T-helper 22 cell (primary cell): Measurements from ENCODE around the gene IL1RAPL1.

Source experiments
- DNase-seq: peaks from one replicate; pipeline ENCODE4 v3.0.0-alpha.2; 2020; ENCODE audit warnings: low read depth

IL1RAPL1 gene

DNA sequence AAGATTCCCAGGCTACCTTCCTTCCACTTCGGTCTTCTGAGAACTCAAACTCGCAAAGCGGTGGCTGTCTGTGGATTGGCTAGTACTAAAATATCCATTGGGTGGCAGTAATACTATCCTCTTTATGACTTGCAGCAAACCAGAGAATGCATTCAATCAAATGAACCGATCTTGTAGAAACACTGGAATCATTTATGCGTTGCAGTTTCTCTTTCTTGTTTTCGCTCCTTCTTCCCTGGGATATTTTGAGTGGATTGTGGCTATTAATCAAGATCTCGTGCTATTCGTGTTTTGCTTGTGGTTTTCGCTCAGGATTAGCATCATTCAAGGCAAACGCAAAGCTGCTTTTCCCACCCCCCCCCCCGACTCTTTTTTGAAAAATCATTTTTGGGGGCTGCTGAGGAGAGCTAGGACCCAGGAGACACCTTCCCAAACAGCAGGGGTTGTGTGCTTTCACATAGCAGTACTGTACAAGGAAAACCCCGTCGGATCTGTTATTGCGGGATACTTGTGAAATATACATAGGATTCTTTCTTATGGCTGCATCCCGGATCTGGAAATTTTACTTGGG lies at the start of gene IL1RAPL1:
IL1RAPL1 (plus strand) TSS at position 466 of the 571 bp plus-strand sequence.
- no peak for DNase-seq

DNA sequence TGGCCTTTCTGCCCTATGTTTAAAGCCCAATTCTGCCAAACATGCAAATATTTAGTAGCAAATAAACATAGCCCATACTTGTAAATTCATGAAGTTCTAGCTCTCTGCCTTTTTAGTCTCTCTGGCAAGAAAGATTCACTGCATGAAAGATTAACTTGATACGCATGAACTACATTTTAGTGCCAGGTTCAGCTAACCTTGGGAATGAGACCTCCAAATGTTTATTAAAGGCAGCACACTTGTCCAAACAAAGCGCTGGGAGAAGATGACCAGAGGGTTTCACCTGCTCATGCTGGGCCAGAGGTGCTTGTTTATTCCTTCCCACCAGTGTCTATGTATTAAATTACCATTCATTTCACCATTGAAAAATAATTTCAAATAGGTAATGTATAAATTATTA lies 44.5 kb upstream of the IL1RAPL1 start:
- DNase-seq, result no peak

DNA sequence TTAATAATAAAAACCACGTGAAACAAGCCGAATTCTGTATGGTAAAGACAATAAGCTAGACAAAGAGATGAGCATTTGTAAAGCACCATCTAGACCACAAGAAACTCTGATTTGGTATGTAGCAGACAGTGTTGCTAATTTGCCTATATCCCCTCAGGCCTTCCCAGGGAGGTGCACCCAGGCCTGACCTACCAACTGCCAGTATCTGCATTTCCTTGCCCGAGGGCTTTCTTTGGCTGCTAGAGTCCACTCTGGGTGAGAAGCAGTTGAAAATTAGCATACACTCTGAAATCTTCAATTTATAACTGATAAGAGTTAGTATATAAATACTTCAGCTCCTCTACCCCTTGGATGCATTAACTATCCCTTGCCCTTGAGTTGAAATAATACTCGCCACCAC lies 37.4 kb upstream of the IL1RAPL1 start:
- DNase-seq, result no peak

DNA sequence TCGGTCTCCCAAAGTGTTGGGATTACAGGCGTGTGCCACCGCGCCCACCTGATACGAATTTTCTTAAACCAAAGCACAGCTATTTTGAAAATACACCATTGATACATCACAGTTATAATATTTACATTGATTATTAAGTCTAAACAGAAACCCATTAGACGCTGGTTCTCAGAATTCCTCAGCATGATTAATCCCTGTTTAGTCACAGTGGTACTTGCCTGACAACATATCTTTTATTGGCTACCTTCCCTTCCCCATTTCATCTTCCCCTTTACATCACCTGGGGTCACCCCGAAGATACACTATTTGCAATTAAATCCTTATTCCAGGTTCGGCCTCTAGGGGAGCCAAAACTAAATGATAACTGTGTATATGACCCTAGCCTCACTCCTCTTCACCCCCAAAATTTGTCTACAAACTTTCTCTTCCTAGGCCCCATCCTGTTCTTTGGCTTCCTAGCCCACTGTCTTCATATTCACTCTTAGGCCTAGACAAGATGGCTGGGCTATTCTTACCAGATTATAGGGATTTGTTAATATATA lies 36.8 kb upstream of the IL1RAPL1 start:
- DNase-seq, result no peak

DNA sequence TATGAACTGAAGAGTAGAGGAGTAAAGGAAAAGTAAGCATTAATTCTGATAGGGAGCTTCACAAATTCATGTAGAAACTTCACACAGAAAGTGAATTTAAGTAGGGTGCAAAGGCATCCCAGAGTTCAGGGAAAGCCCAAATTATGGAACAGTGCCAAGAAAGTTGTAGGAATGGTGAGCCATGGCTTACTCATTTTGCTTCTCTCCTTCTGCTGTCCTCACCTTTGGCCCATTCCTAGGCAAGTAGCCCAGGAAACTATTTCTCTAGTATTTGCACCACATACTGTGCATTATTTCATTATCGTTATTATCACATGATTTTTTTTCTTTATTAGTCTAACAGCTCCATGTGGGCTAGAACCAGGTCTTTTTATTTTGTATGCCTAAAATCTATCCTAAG lies 34.9 kb upstream of the IL1RAPL1 start:
- DNase-seq, result no peak

DNA sequence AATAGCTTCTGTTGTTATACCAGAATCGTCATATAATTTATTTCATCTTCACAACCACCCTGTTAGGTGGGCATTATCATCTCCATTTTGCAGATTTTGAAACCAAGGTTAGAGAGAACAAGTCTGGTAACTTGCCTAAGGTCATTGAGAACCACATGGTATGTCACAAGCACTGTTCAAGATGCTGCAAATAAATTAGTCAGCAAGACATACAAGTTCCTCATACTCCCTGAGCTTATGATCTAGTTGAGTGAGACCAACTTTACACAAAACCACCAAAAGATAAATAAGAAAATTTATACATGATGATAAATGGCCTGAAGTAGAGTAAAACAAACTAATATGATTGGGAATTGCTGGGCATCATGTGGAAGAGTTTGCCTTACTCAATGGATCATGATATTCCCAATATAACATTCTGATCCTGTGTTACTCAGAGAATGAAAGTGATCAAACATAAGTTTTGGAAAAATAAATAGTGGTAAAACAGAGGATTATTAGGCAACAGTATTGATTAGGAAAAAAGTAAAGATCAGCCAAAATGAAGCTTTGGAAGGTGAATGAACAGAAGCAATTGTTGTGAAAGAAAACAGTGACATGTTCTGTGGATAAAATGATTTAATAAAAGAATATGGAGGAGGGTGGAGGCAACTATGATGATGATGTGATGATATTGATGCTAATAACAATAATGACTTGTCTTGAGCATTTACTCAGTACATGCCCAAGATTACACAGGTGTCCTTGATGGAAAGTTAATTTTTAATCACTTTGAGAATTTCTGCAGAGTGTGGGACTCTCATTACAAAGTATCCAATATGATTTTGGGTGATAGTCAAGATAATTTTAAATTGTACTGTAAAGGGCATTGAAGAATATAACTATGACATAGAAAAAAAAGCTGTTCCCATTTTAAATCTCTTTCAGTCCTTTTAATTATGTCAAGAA lies 34.1 kb upstream of the IL1RAPL1 start:
- DNase-seq, result no peak

DNA sequence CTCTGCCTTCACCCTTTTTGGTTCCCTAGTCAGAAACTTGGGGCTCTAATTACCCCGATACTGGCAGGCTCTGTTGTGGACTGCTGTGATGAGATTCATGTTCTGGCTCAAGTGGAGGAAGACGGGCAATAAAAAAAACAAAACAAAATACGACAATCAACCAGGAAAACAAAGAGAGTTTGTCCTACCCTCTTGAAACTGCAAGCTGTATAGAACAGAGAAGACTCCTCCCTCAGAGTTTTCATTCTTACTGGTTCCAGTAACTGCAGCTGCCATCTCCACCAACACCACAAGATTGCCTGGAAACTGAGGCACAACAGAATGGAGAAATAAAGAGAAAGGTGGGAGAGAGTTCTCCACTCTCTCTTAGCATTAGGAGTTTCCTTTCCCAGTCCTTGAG lies 11.1 kb upstream of the IL1RAPL1 start:
- DNase-seq, result no peak

DNA sequence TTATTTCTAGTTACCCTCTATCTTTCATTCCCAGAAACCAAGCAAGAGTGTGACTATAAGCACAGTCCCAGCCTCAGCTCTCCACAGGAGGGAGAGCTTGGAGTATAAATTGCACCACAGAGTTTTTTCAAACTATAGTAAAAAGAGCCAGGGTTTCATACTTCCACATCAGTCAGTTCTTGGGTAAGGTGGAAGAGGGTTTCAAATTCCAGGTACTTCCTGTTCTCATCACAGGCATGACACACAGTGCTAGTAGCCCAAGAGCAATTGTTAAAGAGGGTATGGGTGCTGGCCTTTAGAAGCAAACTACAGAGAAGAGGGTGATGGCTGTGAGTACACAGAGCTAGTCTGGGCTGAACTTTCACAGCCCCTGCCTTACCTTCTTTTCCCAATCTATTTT lies 5.7 kb upstream of the IL1RAPL1 start:
- no peak for DNase-seq

DNA sequence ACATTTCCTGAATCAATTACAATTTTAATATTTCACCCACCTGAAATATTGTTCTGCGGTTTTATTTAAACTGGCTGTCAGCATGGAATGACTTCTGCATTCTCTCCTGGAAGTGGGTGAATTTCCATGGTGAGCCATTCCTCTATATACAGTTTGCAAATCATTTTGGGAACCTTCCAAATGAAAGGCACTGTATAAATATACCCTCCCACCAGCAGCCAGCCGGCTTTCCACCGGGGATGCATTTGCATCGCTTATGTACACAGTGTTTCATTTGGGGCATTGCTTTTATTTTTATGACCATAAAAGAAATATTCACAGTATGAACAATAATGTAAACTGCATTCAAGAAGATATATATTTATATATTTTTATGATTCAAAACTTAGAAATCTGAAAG lies 4.7 kb upstream of the IL1RAPL1 start:
- DNase-seq, result no peak

DNA sequence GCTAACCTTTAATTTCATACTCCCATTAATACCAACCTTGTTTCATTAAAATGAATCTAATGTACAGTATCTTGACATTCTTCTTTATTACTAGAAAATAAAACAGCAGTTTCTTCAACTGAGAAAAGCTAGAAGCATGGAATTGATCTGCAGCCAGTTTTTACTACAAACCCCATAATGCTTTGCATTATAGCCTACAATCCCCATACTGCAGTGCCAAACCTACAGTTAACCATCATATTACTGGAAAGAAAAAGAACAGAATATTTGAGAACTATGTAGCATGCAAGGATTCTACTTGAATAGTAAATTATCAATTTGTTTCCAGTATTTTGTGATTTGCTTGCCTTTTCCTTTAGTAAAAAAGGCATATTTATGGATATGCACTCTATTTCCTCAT lies 3.2 kb upstream of the IL1RAPL1 start:
- DNase-seq, result no peak

DNA sequence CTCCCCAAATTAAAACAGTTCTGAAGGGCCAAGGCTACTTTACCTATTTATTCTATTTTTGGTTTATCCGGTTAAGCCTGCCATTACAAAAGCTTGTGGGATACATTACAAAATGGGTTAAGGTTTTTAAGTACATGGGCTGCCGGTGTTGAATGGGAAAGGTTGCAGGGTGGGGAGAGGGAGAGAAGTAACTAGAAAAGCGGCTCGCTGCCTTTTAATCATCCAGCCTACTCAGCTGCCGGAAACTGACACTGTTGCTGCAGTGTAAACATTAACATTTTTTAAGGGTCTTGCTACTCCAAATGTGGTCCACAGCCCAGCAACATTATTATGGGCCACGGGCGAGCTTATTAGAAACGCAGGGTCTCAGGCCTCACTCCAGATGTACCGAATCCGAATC lies 1.5 kb upstream of the IL1RAPL1 start:
- DNase-seq, result no peak

DNA sequence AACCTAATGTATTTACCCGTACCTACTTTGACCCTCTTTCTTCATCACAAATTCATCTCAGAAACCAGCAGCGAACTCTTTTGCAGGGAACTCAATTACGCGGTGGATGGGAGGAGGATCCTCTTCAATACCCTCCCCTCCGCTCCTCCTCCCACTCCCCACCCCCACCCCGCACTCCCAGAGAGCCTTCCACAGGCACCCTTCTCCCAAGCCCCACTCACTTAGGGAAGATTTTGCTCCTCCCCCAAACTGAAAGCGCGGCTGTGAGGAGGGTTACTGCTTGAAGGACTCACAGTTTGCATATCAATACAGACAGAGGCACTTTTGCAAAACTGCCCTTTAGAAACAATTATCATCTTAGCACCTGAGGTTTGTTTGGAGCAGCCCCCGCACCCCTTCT lies 960 bp upstream of the IL1RAPL1 start:
- no peak for DNase-seq

DNA sequence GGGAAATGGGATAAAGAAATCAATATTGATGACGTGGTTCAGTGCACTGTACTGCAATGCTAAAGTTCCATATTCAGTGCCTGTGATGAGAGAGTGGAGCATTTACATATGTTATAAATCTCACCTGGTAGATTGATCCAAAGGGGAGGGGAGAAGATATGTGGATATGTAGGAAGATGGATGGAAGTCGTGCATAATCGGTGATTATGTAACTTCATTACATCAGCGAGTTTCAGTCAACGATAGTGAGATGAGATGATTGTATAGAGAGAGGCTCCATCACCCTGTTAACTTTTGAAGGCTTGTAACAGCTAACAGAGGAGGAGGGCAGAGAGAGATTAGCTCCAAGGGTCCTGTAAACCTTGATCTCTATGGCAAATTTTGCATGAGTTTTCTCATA lies 1.8 kb downstream of the IL1RAPL1 start:
- DNase-seq, result no peak

DNA sequence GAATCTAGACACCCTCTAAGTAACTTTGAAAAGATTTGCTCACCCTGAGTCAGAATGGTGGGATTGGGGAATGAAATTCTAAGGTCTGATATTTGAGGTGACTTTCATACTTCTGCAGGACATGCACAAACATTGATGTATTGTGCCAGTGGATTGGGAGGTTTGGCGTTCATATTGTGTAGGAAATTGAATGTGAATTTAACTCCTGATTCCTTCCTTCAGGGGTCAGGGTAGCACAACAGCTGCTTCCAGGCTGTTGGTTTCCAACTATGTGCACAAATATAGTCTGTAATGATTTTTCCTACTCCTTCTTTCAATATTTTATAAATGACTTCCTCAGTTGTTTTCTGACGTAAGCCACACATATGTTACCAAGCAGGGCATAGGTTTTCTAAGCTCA lies 3.1 kb downstream of the IL1RAPL1 start:
- no peak for DNase-seq

DNA sequence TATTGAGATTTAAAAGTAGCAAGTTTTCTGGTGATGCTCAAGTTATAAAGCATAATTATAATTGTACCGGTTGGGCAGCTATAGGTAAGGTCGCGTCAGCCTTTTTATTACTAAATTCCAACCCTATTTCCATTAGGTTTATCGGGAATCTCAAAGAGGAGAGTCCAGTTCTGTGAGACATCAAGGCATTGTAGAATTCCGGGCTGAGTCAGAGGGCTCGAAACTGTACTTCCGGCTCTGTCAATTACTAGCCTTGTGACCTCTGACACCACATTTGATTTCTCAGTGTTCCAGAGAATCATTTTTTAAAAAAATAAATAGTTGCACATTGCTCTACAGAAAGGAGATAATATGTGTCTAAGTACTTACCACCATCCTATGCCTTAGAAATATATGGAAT lies 4.3 kb downstream of the IL1RAPL1 start:
- no peak for DNase-seq

DNA sequence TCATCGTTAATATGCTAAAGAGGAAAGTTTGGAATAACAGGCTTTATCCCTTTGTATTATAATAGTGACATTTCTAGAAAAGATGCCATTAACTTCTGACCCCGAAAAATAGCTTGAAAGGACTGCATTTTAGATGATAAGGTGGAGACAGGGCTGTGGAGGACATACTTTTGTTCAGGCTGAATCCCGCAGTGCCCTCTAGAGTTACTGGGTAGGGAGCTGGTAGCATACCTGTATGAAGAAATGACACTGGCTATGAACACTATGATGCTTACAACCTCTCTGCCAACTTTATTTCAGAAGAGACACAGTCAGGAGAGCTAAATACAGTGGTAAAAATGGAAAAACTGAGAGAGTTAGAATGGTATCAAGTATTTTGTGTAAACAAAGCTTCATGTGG lies 8.1 kb downstream of the IL1RAPL1 start:
- DNase-seq, result no peak

DNA sequence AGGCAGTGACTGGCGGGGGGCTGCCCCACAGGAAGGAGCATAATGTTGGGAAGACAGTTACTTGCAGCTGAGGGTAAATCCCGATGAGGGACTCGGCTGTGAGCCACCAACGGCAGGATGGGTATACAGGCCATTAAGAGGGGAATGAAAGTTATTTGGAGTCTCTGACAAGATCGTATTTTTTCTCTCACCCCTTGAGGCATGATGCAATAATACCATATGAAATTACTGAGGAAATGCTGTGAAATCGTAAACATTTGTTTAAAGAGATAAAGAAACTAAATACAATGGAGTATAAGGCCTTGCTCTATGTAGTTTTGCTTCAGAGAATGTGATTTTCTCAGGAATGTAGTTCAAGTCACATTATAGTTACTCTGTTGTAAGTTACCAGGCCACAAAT lies 12.7 kb downstream of the IL1RAPL1 start:
- DNase-seq, result no peak

DNA sequence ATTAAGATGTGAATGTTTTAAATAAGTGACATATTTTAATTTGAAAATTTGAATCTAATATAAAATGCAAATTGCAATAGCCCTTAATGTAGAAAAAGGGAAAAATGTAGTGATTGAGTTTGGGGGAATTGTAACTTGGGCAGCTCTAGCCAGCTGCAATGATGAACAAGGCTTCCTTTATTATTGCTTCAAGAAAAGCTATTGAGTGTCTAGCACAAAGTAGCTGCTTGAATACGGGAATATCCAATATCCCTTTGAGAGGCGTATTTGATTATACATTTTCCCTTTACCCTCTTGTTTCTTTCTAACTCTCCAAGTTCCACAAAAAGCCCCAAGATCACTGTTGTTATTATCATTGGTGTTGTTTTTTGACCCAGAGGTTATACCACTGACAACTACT lies 21.8 kb downstream of the IL1RAPL1 start:
- no peak for DNase-seq

DNA sequence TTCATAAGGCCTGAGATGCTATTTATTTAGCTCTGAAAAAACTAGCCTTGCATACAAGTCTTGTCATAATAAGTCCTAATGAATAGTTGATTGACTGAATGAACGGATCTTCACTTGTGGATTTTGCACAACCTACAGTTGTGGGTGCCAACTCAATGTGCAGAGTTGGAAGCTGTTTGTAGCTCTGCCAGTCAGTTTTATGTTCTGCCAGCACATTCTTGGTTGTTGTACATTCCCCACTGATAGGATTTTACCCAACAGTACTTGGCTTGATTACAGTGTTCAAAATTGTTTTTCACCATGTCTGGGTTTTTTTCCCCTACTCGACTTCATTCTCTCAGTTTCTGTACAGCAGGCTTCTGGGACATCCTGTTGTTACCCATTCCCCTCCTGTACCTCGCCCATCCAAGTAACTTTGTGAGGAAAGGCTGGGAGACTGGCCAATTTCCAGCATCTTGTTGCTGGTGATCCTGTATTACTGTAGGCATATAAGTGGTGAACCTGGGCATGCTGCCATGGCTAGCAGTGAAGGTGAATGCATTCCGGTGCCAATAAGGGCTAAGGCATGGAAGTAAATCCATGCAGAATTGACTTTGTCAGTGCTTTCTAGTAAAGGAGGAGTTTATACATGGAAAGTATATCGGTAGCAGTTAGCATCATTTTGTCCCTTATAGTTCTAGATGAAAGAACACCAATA lies 22.8 kb downstream of the IL1RAPL1 start:
- DNase-seq, result no peak

DNA sequence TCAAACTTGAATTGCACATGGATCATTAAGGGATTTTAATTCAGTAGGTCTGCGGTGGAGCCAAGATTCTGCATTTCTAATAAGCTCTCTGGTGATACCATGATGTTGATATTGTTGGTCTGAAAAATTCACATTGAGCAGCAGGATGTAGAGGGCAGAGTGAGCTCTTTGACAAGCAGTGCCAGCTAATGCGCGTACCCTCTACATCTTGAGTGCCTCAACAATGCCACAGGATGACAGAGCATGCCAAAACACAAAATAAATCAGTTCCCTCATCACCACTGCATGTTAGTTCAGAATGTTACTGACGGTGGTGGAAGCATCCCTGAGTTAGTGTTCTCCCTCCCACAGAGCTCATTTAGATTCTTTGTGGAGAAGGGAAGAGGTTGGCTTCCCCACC lies 23.5 kb downstream of the IL1RAPL1 start:
- no peak for DNase-seq

DNA sequence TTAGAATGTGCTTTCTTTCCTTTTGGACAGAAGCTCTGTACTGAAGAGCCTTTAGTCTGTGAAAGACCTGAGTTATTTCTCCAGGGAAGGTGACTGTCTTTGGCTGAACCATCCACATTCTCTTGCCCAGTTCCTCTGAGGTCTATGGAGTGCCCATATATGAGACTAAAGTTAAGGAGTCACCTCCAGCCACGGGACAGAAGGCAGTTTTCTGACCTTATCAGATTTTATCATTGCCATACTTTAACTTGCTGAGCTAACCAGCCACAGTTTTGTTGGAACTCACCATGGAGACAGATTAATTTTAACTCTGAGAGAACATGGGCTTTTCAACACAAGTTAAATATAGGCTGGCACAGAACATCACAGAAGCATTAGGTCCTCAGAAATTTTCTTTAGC lies 26.3 kb downstream of the IL1RAPL1 start:
- DNase-seq, result no peak

DNA sequence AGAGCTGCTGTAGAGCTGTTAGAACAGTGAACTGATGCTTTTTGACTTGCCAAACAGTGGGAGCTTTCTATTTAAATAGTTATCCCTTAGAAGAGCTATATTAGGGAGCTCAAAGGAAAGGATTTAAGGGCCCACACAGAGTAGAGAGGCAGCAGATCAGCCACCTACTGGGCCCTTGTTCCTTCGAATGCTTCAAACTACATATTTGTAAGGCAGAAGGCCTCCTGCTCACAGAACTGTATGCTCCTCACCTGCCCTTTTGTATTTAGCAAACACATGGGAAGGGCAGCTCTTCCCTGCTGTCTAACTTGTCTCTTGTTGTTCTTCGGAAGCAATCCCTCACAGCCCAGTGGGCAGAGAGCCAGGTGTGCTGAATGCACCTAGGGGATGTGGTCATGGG lies 38.0 kb downstream of the IL1RAPL1 start:
- no peak for DNase-seq

DNA sequence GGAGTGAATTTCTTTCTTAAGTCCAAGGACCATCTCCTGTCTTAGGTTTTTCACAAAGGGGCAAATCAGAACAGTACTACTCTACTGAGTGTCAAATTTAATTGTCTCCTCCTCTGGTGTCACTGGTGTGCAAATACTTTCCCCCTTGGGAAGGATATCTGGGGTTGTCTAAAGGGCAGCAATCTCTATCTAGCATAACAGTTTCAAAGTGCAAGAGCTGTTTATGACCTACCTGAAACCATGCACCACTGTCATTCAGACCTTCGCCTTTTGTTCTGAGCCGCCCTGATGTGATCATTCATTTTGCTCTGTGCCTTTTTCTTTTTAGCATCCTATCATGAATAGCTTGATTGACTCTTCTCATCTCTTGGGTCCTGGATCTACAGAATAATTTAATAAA lies 39.3 kb downstream of the IL1RAPL1 start:
- no peak for DNase-seq
